ENCODE data around the gene LRG1.

- TF ChIP-seq, protein P1, sequence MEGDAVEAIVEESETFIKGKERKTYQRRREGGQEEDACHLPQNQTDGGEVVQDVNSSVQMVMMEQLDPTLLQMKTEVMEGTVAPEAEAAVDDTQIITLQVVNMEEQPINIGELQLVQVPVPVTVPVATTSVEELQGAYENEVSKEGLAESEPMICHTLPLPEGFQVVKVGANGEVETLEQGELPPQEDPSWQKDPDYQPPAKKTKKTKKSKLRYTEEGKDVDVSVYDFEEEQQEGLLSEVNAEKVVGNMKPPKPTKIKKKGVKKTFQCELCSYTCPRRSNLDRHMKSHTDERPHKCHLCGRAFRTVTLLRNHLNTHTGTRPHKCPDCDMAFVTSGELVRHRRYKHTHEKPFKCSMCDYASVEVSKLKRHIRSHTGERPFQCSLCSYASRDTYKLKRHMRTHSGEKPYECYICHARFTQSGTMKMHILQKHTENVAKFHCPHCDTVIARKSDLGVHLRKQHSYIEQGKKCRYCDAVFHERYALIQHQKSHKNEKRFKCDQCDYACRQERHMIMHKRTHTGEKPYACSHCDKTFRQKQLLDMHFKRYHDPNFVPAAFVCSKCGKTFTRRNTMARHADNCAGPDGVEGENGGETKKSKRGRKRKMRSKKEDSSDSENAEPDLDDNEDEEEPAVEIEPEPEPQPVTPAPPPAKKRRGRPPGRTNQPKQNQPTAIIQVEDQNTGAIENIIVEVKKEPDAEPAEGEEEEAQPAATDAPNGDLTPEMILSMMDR (IDR thresholded peaks at IDR 0.05): no peak
- TF ChIP-seq POLR2A (IDR thresholded peaks at IDR 0.05) (no peak), POLR2AphosphoS5 (IDR thresholded peaks at IDR 0.05) (no peak)
Observed at GRCh38 chr19:4529924-4530522, 9.8 kb downstream of the LRG1 start.
